Stomach (tissue), 9 donors: ENCODE results near the gene ARL15. TPM values are rescaled to one million over a fixed set of nuclear protein-coding genes. Genes with fewer than 3 reads are reported as not detected.
A peak's percentile ranks its signal among the peaks of the same experiment; 100 is the strongest.
"Not testable (repeated sequence)": the region's sequence is repeated elsewhere in the genome, so short reads cannot be mapped to it uniquely, and the experiment has no call there.

ENCODE experiments used
- DNase-seq, 2 donors: peaks; one replicate each; pipeline versions ENCODE4 v3.0.0 to v3.0.0-alpha.2; 2013 to 2019
- H3K27ac ChIP-seq, 5 donors: fragments of 200-600 bp in 4 of 5; sonication (generic) in 4 of 5; one replicate each; pipeline ENCODE4 v1.5.1; 2013 to 2019; ENCODE audit warnings: mild to moderate bottlenecking in 1 of 5, moderate library complexity in 1 of 5
- H3K27me3 ChIP-seq, 3 donors: fragments of 200-600 bp; sonication (generic); one replicate each; pipeline ENCODE4 v1.5.1; 2017 to 2019; ENCODE audit warnings: mixed run types in 1 of 3
- H3K36me3 ChIP-seq, 4 donors: fragments of 200-600 bp; sonication (generic); 1 replicate in 3 of 4; 2 replicates in 1 of 4; pipeline ENCODE4 v1.5.1; 2016 to 2019
- H3K4me1 ChIP-seq, 4 donors: fragments of 200-600 bp; sonication (generic); one replicate each; pipeline ENCODE4 v1.5.1; 2016 to 2019
- H3K4me3 ChIP-seq, 4 donors: fragments of 200-600 bp; sonication (generic) in 3 of 4; one replicate each; pipeline ENCODE4 v1.5.1; 2016 to 2019; ENCODE audit warnings: mild to moderate bottlenecking in 1 of 4
- H3K9me3 ChIP-seq, 4 donors: fragments of 200-600 bp; sonication (generic); one replicate each; pipeline ENCODE4 v1.5.1; 2016 to 2019
- CTCF ChIP-seq, 7 experiments: fragments of 450-650 bp in 4 of 7; fragments of 200-600 bp in 3 of 7; sonication (generic) in 3 of 7; IDR thresholded peaks; one replicate each; pipeline ENCODE4 v1.5.1; 2016 to 2019; ENCODE audit warnings: antibody characterized with exemption in 7 of 7, control low read depth in 2 of 7, mild to moderate bottlenecking in 1 of 7
- EP300 ChIP-seq: sonication (generic); formaldehyde crosslinking; IDR thresholded peaks from one replicate; pipeline ENCODE4 v1.6.1; 2017; ENCODE audit warnings: antibody characterized with exemption
- POLR2A ChIP-seq, 4 donors: fragments of 450-650 bp; IDR thresholded peaks; one replicate each; pipeline ENCODE4 v1.6.1; 2016; ENCODE audit warnings: antibody characterized with exemption in 4 of 4, control low read depth in 2 of 4, mild to moderate bottlenecking in 1 of 4, moderate library complexity in 1 of 4
- POLR2AphosphoS5 ChIP-seq, 3 donors: sonication (generic); formaldehyde crosslinking; IDR thresholded peaks; one replicate each; pipeline ENCODE4 v1.6.1; 2016; ENCODE audit warnings: antibody characterized with exemption in 3 of 3
- WGBS, 5 donors: extraction: QIAGEN DNeasy Blood & Tissue Kit in 3 of 5; methylation state at CpG; one replicate each; pipeline versions ENCODE4 v1.1.5 to v1.1.7; 2013 to 2018; 5-methylcytosine and 5-hydroxymethylcytosine counted together
- intact Hi-C: fragments of 100-400 bp; cut with DNase I; formaldehyde crosslinking; loops from one replicate; pipeline ENCODE4 v1.15.1; 2023; ENCODE audit warnings: low total_unique reads
- polyA plus RNA-seq, 3 donors: library from polyadenylated mRNA; stranded (reverse); fragments of 200-250 nt; gene quantifications; one replicate each; pipeline ENCODE4 v1.2.3, GENCODE V29; 2013
- total RNA-seq, 5 donors: library from RNA; depleted of rRNA; stranded (reverse); fragments of >200 nt; gene quantifications; one replicate each; pipeline versions ENCODE4 v1.1.0 to v1.2.3, GENCODE V29; 2014 to 2016
- donor health status: healthy with polysubstance abuse.
- donor health status: Bipolar disorder and iron deficiency.
- donor health status: healthy.

Gene ARL15
- total and polyA plus RNA-seq, 8 donors = 1.7 to 72.7 (median 12.6) TPM

GRCh38 chr5:53983568-53984460 is 326.6 kb downstream of the ARL15 start:
- intact Hi-C loops = no loop called here
- H3K27ac ChIP-seq = no peak overlapping the region
- TF ChIP-seq POLR2AphosphoS5 (IDR thresholded peaks at IDR 0.05) (no peak), CTCF (IDR thresholded peaks at IDR 0.05) (no peak), POLR2A (IDR thresholded peaks at IDR 0.05) (no peak), EP300 (no peak)

GRCh38 chr5:53982319-53982718 is 328.1 kb downstream of the ARL15 start:
- H3K27me3 ChIP-seq, H3K4me1 ChIP-seq, DNase-seq, H3K4me3 ChIP-seq, intact Hi-C loops, H3K27ac ChIP-seq, H3K36me3 ChIP-seq, H3K9me3 ChIP-seq: not testable (repeated sequence)
- WGBS, 5 donors = 94 to 100% (median 99%) methylated on average over 2 of the region's 2 CpGs

More at GRCh38 chr5:53983568-53984460, 326.6 kb downstream of the ARL15 start:
- Histone ChIP-seq H3K27me3 (no peaks in the 10 kb centered on the region), H3K4me1 (no peaks in the 10 kb centered on the region), H3K4me3 (no peak overlapping the region), H3K36me3 (no peaks in the 10 kb centered on the region), H3K9me3 (no peaks in the 10 kb centered on the region)
- WGBS, 5 donors = 84 to 96% (median 90%) methylated on average over 10 of the region's 10 CpGs
- no peak for DNase-seq

GRCh38 chr5:53980061-53980460 is 330.3 kb downstream of the ARL15 start:
- no peak overlapping the region for H3K4me3 ChIP-seq
- TF ChIP-seq POLR2AphosphoS5 (IDR thresholded peaks at IDR 0.05) (no peak), CTCF (IDR thresholded peaks at IDR 0.05) (no peak), EP300 (no peak), POLR2A (IDR thresholded peaks at IDR 0.05) (no peak)
- intact Hi-C loops = no loop called here

GRCh38 chr5:53974021-53974420 is 336.4 kb downstream of the ARL15 start:
- peak in 1 of 2 donors; percentile 28 for DNase-seq
- 45 to 76% (median 52%) methylated on average over 1 of the region's 1 CpG for WGBS, 5 donors

More at GRCh38 chr5:53980061-53980460, 330.3 kb downstream of the ARL15 start:
- Histone ChIP-seq H3K36me3 (no peaks in the 10 kb centered on the region), H3K4me1 (no peaks in the 10 kb centered on the region), H3K27ac (no peak overlapping the region), H3K9me3 (no peaks in the 10 kb centered on the region), H3K27me3 (no peaks in the 10 kb centered on the region)
- DNase-seq = no peak

More at GRCh38 chr5:53974021-53974420, 336.4 kb downstream of the ARL15 start:
- H3K4me1 ChIP-seq = peaks cover 0 to 7% (median 2%) of the 10 kb centered on the region in 4 donors
- intact Hi-C loops = no loop called here
- H3K4me3 ChIP-seq = no peak overlapping the region
- no peaks in the 10 kb centered on the region for H3K9me3 ChIP-seq
- H3K27me3 ChIP-seq = no peaks in the 10 kb centered on the region
- H3K27ac ChIP-seq = no peak overlapping the region
- H3K36me3 ChIP-seq = no peaks in the 10 kb centered on the region
- TF ChIP-seq CTCF (IDR thresholded peaks at IDR 0.05) (no peak), POLR2A (IDR thresholded peaks at IDR 0.05) (no peak), EP300 (no peak), POLR2AphosphoS5 (IDR thresholded peaks at IDR 0.05) (no peak)
